ENCODE data around the gene TCEANC. TPM values are rescaled to one million over a fixed set of nuclear protein-coding genes. Genes with fewer than 3 reads are reported as not detected.
"Not testable (repeated sequence)": the region's sequence is repeated elsewhere in the genome, so short reads cannot be mapped to it uniquely, and the experiment has no call there.

TCEANC gene
- total RNA-seq, 2 experiments from 2014 or later, result 1.3 to 1.4 TPM

DNA sequence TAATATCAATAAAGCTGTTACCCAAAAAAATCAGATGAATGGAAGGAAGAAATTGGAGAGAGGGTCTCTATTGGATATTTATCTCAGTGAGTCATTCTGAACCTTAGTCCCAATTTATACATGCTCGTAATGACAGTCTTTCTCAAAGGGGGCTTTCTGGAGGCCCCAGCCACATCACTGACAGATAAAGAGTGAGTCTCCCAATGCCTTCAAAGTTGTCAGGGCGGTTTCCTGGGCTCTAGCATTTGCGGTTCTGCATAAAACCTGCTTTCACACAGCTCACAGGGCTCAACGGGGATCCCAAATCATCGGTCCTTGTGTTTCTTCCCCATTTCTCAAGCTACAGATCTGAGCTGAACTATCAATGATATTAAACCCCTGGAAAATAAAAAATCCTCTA is 17.3 kb downstream of the TCEANC start:
- peaks cover 10% of the 10 kb centered on the region for H3K36me3 Mint-ChIP-seq (ENCODE audit: low read depth)
- H3K9me3 Mint-ChIP-seq, result no peaks in the 10 kb centered on the region
- intact Hi-C loops (cut with micrococcal nuclease), result no loop called here
- peak; percentile 16 for DNase-seq
- H3K27ac Mint-ChIP-seq, result peak overlapping the region; percentile 94
- CTCF ChIA-PET, result interaction anchor here (0.8 to 1.1 kb wide), 2 partner anchors 11 to 21 kb away, joined by 3 read pairs; no protein-coding TSS in a partner anchor
- TF ChIP-seq, protein P1, sequence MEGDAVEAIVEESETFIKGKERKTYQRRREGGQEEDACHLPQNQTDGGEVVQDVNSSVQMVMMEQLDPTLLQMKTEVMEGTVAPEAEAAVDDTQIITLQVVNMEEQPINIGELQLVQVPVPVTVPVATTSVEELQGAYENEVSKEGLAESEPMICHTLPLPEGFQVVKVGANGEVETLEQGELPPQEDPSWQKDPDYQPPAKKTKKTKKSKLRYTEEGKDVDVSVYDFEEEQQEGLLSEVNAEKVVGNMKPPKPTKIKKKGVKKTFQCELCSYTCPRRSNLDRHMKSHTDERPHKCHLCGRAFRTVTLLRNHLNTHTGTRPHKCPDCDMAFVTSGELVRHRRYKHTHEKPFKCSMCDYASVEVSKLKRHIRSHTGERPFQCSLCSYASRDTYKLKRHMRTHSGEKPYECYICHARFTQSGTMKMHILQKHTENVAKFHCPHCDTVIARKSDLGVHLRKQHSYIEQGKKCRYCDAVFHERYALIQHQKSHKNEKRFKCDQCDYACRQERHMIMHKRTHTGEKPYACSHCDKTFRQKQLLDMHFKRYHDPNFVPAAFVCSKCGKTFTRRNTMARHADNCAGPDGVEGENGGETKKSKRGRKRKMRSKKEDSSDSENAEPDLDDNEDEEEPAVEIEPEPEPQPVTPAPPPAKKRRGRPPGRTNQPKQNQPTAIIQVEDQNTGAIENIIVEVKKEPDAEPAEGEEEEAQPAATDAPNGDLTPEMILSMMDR (IDR thresholded peaks at IDR 0.05), result no peak
- H3K4me3 Mint-ChIP-seq, result peak overlapping the region; percentile 59
- POLR2A ChIA-PET, result interaction anchor here (1.2 to 2.2 kb wide), 4 partner anchors 17 to 73 kb away, joined by 3 to 19 read pairs (median 4); partner anchors contain the start of genes OFD1, RAB9A, TCEANC and TRAPPC2
- peaks cover 17% of the 10 kb centered on the region for H3K4me1 Mint-ChIP-seq (ENCODE audit: low read depth)
- no peaks in the 10 kb centered on the region for H3K27me3 Mint-ChIP-seq
- no peak for ATAC-seq

GRCh38 chrX:13673016-13673415 is 20.1 kb downstream of the TCEANC start:
- Mint-ChIP-seq H3K27ac (no peak overlapping the region), H3K4me3 (no peak overlapping the region), H3K36me3 (ENCODE audit: low read depth) (peaks cover 10% of the 10 kb centered on the region), H3K9me3 (no peaks in the 10 kb centered on the region), H3K4me1 (ENCODE audit: low read depth) (peaks cover 17% of the 10 kb centered on the region), H3K27me3 (no peaks in the 10 kb centered on the region)
- ChIA-PET POLR2A (interaction anchor here (1.2 kb wide), 1 partner anchor 12 kb away, joined by 3 read pairs; no protein-coding TSS in a partner anchor), CTCF (no interaction called here)
- no peak for ATAC-seq
- DNase-seq, result no peak
- intact Hi-C loops (cut with micrococcal nuclease), result no loop called here
- TF ChIP-seq, protein P1 (IDR thresholded peaks at IDR 0.05), result no peak

GRCh38 chrX:13676885-13677284 is 23.9 kb downstream of the TCEANC start:
- no peak for ATAC-seq
- intact Hi-C loops (cut with micrococcal nuclease), result no loop called here
- Mint-ChIP-seq H3K27me3 (no peaks in the 10 kb centered on the region), H3K4me3 (no peak overlapping the region), H3K9me3 (no peaks in the 10 kb centered on the region), H3K4me1 (ENCODE audit: low read depth) (no peaks in the 10 kb centered on the region), H3K36me3 (ENCODE audit: low read depth) (peaks cover 2% of the 10 kb centered on the region), H3K27ac (no peak overlapping the region)
- DNase-seq, result no peak
- ChIA-PET POLR2A (interaction anchor here (0.7 kb wide), 2 partner anchors 11 to 12 kb away, joined by 3 read pairs; no protein-coding TSS in a partner anchor), CTCF (no interaction called here)
- TF ChIP-seq, protein P1 (IDR thresholded peaks at IDR 0.05), result no peak

- H3K27ac Mint-ChIP-seq; H3K36me3 Mint-ChIP-seq (ENCODE audit: low read depth); H3K4me3 Mint-ChIP-seq; H3K27me3 Mint-ChIP-seq; H3K9me3 Mint-ChIP-seq; ATAC-seq; CTCF ChIA-PET; POLR2A ChIA-PET; H3K4me1 Mint-ChIP-seq (ENCODE audit: low read depth); DNase-seq: not testable (repeated sequence)
- intact Hi-C loops (cut with micrococcal nuclease), result loop anchor here (10.0 kb wide), 1 partner anchor 55 kb away; the partner anchor contains the start of genes OFD1 and TRAPPC2
These were observed 26.8 kb downstream of the TCEANC start for GRCh38 chrX:13679700-13680099.

DNA sequence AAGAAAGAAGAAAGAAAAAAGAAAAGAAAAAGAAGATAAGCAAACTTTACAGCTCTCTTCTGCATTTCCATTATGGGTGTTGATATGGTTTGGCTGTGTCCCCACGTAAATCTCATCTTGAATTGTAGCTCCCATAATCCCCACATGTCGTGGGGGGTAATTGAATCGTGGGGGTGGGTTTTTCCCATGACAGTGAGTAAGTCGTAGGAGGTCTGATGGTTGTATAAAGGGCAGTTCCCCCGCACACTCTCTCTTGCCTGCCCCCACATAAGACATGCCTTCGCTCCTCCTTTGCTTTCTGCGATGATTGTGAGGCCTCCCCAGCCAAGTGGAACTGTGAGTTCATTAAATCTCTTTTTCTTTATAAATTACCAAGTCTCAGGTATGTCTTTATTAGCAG is 28.7 kb downstream of the TCEANC start:
- H3K9me3 Mint-ChIP-seq, result no peaks in the 10 kb centered on the region
- no peak overlapping the region for H3K27ac Mint-ChIP-seq
- H3K36me3 Mint-ChIP-seq (ENCODE audit: low read depth), result no peaks in the 10 kb centered on the region
- no peak for DNase-seq
- no peaks in the 10 kb centered on the region for H3K27me3 Mint-ChIP-seq
- CTCF ChIA-PET, result no interaction called here
- ATAC-seq, result no peak
- intact Hi-C loops (cut with micrococcal nuclease), result loop anchor here (10.0 kb wide), 1 partner anchor 53 kb away; the partner anchor contains the start of genes OFD1 and TRAPPC2
- POLR2A ChIA-PET, result no interaction called here
- H3K4me1 Mint-ChIP-seq (ENCODE audit: low read depth), result peaks cover 20% of the 10 kb centered on the region
- TF ChIP-seq, protein P1 (IDR thresholded peaks at IDR 0.05), result no peak
- H3K4me3 Mint-ChIP-seq, result no peak overlapping the region

All from activated CD8-positive, alpha-beta T cell treated with anti-CD3 and anti-CD28 coated beads for 36 hours (primary cell).